Measurements from ENCODE around the gene GRIA4. TPM values are rescaled to one million over a fixed set of nuclear protein-coding genes. Genes with fewer than 3 reads are reported as not detected.
"Not testable (repeated sequence)": the region's sequence is repeated elsewhere in the genome, so short reads cannot be mapped to it uniquely, and the experiment has no call there.

Gene GRIA4
- total and polyA plus RNA-seq, 2 donors (not counting 1 experiment from before 2014, with no cell fraction given) = not detected

GRCh38 chr11:105769627-105770026 lies 159.8 kb downstream of the GRIA4 start:
- POLR2A ChIA-PET = no interaction called here
- Histone ChIP-seq H3K4me2 (replicated peaks; ENCODE audit: low read depth, low read length, poor library complexity, severe bottlenecking) (no peak overlapping the region), H2AFZ (ENCODE audit: insufficient read depth, low read depth, low read length, poor library complexity, severe bottlenecking) (no peak overlapping the region), H3K4me3 (ENCODE audit: control extremely low read depth in 1 of 5, extremely low read depth in 1 of 5, insufficient read depth in 1 of 5, low read depth in 2 of 5, low read length in 4 of 5) (no peak overlapping the region), H3K9me3 (ENCODE audit: control extremely low read depth in 1 of 3, control insufficient read depth in 2 of 3, insufficient read depth in 1 of 3, low read length in 2 of 3) (no peaks in the 10 kb centered on the region), H3K9ac (ENCODE audit: low read length) (no peak overlapping the region), H3K27ac (ENCODE audit: low read length in 2 of 2) (no peak overlapping the region), H4K20me1 (ENCODE audit: control insufficient read depth, insufficient read depth, low read length, poor library complexity, severe bottlenecking) (no peaks in the 10 kb centered on the region), H3K27me3 (replicated peaks in 1 of 4; ENCODE audit: control extremely low read depth in 1 of 4, control insufficient read depth in 3 of 4, insufficient read depth in 4 of 4, low read length in 3 of 4) (no peaks in the 10 kb centered on the region), H3K79me2 (ENCODE audit: control insufficient read depth, insufficient read depth, low read length) (no peaks in the 10 kb centered on the region), H3K4me1 (ENCODE audit: control insufficient read depth in 2 of 2, insufficient read depth in 2 of 2, low read length in 2 of 2) (no peaks in the 10 kb centered on the region), H3K36me3 (replicated peaks in 1 of 2; ENCODE audit: control extremely low read depth in 1 of 2, control insufficient read depth in 1 of 2, extremely low read depth in 1 of 2, insufficient read depth in 2 of 2, low read length in 1 of 2) (no peaks in the 10 kb centered on the region)
- H3K4me1 Mint-ChIP-seq = no peaks in the 10 kb centered on the region
- 100% methylated on average over 1 of the region's 2 CpGs for WGBS (ENCODE audit: insufficient coverage)
- no peak for ATAC-seq (ENCODE audit: low read depth)
- no peak for DNase-seq
- no peak overlapping the region for H3K27ac Mint-ChIP-seq
- no peak for TF ChIP-seq EZH2 (IDR thresholded peaks at IDR 0.05; ENCODE audit: borderline replicate concordance, insufficient read depth, low read depth, low read length, poor library complexity, severe bottlenecking)
- TF ChIP-seq CTCF (IDR thresholded peaks at IDR 0.05) = no peak
- CTCF ChIA-PET = no interaction called here
- no peak overlapping the region for H3K4me3 Mint-ChIP-seq
- peaks cover 5% of the 10 kb centered on the region for H3K27me3 Mint-ChIP-seq
- intact Hi-C loops (cut with micrococcal nuclease) = no loop called here
- no peaks in the 10 kb centered on the region for H3K9me3 Mint-ChIP-seq (ENCODE audit: insufficient read depth)

- WGBS (ENCODE audit: insufficient coverage) = no CpG with 5 or more reads among the region's 3 CpGs
- ATAC-seq (ENCODE audit: low read depth); H4K20me1 ChIP-seq (ENCODE audit: control insufficient read depth, insufficient read depth, low read length, poor library complexity, severe bottlenecking); CTCF ChIA-PET; H3K27ac Mint-ChIP-seq; DNase-seq; H3K27me3 ChIP-seq (replicated peaks in 1 of 4; ENCODE audit: control extremely low read depth in 1 of 4, control insufficient read depth in 3 of 4, insufficient read depth in 4 of 4, low read length in 3 of 4); H3K27ac ChIP-seq (ENCODE audit: low read length in 2 of 2); H3K9me3 ChIP-seq (ENCODE audit: control extremely low read depth in 1 of 3, control insufficient read depth in 2 of 3, insufficient read depth in 1 of 3, low read length in 2 of 3); H3K4me1 ChIP-seq (ENCODE audit: control insufficient read depth in 2 of 2, insufficient read depth in 2 of 2, low read length in 2 of 2); H3K9ac ChIP-seq (ENCODE audit: low read length); H3K9me3 Mint-ChIP-seq (ENCODE audit: insufficient read depth); H3K4me2 ChIP-seq (replicated peaks; ENCODE audit: low read depth, low read length, poor library complexity, severe bottlenecking); H3K4me3 ChIP-seq (ENCODE audit: control extremely low read depth in 1 of 5, extremely low read depth in 1 of 5, insufficient read depth in 1 of 5, low read depth in 2 of 5, low read length in 4 of 5); intact Hi-C loops (cut with micrococcal nuclease); H2AFZ ChIP-seq (ENCODE audit: insufficient read depth, low read depth, low read length, poor library complexity, severe bottlenecking); POLR2A ChIA-PET; H3K4me1 Mint-ChIP-seq; H3K36me3 ChIP-seq (replicated peaks in 1 of 2; ENCODE audit: control extremely low read depth in 1 of 2, control insufficient read depth in 1 of 2, extremely low read depth in 1 of 2, insufficient read depth in 2 of 2, low read length in 1 of 2); H3K4me3 Mint-ChIP-seq; H3K27me3 Mint-ChIP-seq; H3K79me2 ChIP-seq (ENCODE audit: control insufficient read depth, insufficient read depth, low read length): not testable (repeated sequence)
These were observed 163.6 kb downstream of the GRIA4 start for GRCh38 chr11:105773452-105773851.

Data from B cell (primary cell).